ENCODE results near the gene GDAP2.

Gene GDAP2

GRCh38 chr1:117821382-117821755 is 108.1 kb downstream of the GDAP2 start:
- no peak for TF ChIP-seq ZFP30 (CRISPR knock-in tag; IDR thresholded peaks at IDR 0.05)
- TF ChIP-seq RARB (CRISPR knock-in tag; IDR thresholded peaks at IDR 0.05), result no peak
- TF ChIP-seq ZNF565 (CRISPR knock-in tag; conservative IDR thresholded peaks at IDR 0.05; ENCODE audit: low read depth), result no peak
- TF ChIP-seq SNAI2 (CRISPR knock-in tag; IDR thresholded peaks at IDR 0.05), result no peak
- TF ChIP-seq ZNF70 (CRISPR knock-in tag; IDR thresholded peaks at IDR 0.05), result no peak
- TF ChIP-seq TCF4 (CRISPR knock-in tag; IDR thresholded peaks at IDR 0.05; ENCODE audit: borderline replicate concordance), result no peak
- TF ChIP-seq CREB5 (CRISPR knock-in tag; IDR thresholded peaks at IDR 0.05; ENCODE audit: low read depth), result no peak
- TF ChIP-seq TSHZ2 (CRISPR knock-in tag; IDR thresholded peaks at IDR 0.05), result no peak
- no peak for TF ChIP-seq ZNF8 (CRISPR knock-in tag; IDR thresholded peaks at IDR 0.05)
- TF ChIP-seq GLIS3 (CRISPR knock-in tag; IDR thresholded peaks at IDR 0.05), result no peak
- TF ChIP-seq PATZ1 (CRISPR knock-in tag; IDR thresholded peaks at IDR 0.05; ENCODE audit: borderline replicate concordance), result no peak
- ATAC-seq, result peak; percentile 34

- peak; percentile 56 for ATAC-seq
- TF ChIP-seq TCF4 (CRISPR knock-in tag; IDR thresholded peaks at IDR 0.05; ENCODE audit: borderline replicate concordance), result peak; percentile 89
- peak; percentile 30; the same call in 1 of the 2 replicates for TF ChIP-seq ISL1 (CRISPR knock-in tag; IDR thresholded peaks at IDR 0.05)
- no peak for TF ChIP-seq GLIS3 (CRISPR knock-in tag; IDR thresholded peaks at IDR 0.05)
Observed at GRCh38 chr1:117820694-117821381, 108.6 kb downstream of the GDAP2 start.

- no peak for ATAC-seq
- TF ChIP-seq TSHZ2 (CRISPR knock-in tag; IDR thresholded peaks at IDR 0.05) (no peak), OSR1 (CRISPR knock-in tag; IDR thresholded peaks at IDR 0.05) (no peak), ZNF565 (CRISPR knock-in tag; conservative IDR thresholded peaks at IDR 0.05; ENCODE audit: low read depth) (no peak), ISL1 (CRISPR knock-in tag; IDR thresholded peaks at IDR 0.05) (no peak), ESRRG (CRISPR knock-in tag; IDR thresholded peaks at IDR 0.05) (no peak), ZC3H10 (CRISPR knock-in tag; IDR thresholded peaks at IDR 0.05) (no peak), CREB5 (CRISPR knock-in tag; IDR thresholded peaks at IDR 0.05; ENCODE audit: low read depth) (no peak), BACH2 (CRISPR knock-in tag; IDR thresholded peaks at IDR 0.05; ENCODE audit: borderline replicate concordance) (no peak), ZNF8 (CRISPR knock-in tag; IDR thresholded peaks at IDR 0.05) (no peak), ZFP3 (CRISPR knock-in tag; IDR thresholded peaks at IDR 0.05) (no peak), CSRNP3 (CRISPR knock-in tag; IDR thresholded peaks at IDR 0.05) (no peak), GLIS3 (CRISPR knock-in tag; IDR thresholded peaks at IDR 0.05) (no peak), PPARA (CRISPR knock-in tag; IDR thresholded peaks at IDR 0.05; ENCODE audit: borderline replicate concordance) (no peak), CSDC2 (CRISPR knock-in tag; IDR thresholded peaks at IDR 0.05) (no peak), ZNF70 (CRISPR knock-in tag; IDR thresholded peaks at IDR 0.05) (no peak), ARNTL (CRISPR knock-in tag; IDR thresholded peaks at IDR 0.05; ENCODE audit: borderline replicate concordance, low read depth) (no peak), POU6F1 (CRISPR knock-in tag; IDR thresholded peaks at IDR 0.05; ENCODE audit: borderline replicate concordance, low read depth) (no peak), ZFP30 (CRISPR knock-in tag; IDR thresholded peaks at IDR 0.05) (no peak), RARB (CRISPR knock-in tag; IDR thresholded peaks at IDR 0.05) (no peak), TOX (CRISPR knock-in tag; IDR thresholded peaks at IDR 0.05; ENCODE audit: borderline replicate concordance) (no peak)
Observed at GRCh38 chr1:117820096-117820495, 109.3 kb downstream of the GDAP2 start.

Data from SK-N-SH treated with all-trans-retinoic acid at 6 μM for 48 hours (cell line).